ENCODE data around the gene SNX33.

DNA sequence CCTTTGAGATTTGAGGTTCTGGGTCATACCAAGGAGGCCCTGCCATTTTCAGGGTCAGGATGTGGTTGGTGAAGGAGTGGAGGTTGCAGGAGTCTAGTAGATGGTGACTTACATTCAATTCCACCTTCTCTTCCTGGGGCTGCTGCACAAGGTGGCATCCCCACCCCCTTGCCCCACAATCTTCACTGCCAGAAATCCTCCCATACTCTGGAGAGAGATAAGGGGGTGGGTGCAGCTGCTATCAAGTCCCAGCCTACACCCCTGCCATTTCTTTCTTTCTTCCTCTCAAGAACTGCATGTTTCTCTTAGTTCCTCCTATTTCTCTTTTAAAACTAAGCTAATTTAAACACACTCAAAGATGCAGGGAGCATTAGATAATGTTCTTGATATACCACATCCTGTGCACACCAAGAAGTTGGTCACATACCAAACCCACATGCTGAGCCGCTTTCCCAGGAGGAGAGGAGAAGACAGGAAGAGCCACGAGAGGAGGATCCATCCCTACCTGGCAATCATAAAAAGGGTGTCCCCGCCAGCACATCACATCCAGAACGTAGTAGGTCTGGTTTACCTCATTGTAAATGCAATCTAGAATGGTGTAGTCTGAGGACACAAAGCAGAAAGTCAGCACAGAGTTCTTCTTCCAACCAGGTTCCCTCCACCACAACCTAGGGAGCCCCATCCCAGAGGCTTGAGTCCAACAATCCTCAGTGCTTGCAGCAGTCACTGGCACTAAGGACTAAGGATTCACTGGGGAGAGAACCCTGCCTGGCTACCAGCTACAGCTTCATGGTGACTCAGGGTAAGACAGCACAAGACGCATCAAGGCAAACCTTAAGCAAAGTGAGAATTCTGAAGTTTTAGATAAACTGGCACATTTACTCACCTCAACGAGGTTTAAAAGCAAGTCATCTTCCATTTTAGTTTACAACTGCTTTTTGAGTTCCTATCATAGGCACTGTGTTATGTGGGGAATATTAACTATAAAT lies 40.7 kb upstream of the SNX33 start:
- TF ChIP-seq, protein P1, sequence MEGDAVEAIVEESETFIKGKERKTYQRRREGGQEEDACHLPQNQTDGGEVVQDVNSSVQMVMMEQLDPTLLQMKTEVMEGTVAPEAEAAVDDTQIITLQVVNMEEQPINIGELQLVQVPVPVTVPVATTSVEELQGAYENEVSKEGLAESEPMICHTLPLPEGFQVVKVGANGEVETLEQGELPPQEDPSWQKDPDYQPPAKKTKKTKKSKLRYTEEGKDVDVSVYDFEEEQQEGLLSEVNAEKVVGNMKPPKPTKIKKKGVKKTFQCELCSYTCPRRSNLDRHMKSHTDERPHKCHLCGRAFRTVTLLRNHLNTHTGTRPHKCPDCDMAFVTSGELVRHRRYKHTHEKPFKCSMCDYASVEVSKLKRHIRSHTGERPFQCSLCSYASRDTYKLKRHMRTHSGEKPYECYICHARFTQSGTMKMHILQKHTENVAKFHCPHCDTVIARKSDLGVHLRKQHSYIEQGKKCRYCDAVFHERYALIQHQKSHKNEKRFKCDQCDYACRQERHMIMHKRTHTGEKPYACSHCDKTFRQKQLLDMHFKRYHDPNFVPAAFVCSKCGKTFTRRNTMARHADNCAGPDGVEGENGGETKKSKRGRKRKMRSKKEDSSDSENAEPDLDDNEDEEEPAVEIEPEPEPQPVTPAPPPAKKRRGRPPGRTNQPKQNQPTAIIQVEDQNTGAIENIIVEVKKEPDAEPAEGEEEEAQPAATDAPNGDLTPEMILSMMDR (conservative IDR thresholded peaks at IDR 0.05; ENCODE audit: low read length), result no peak
- TF ChIP-seq EZH2phosphoT487 (IDR thresholded peaks at IDR 0.05; ENCODE audit: borderline replicate concordance), result no peak

Data from Loucy (cell line).